ENCODE measurements around the gene MAN2B2.

Gene MAN2B2

DNA sequence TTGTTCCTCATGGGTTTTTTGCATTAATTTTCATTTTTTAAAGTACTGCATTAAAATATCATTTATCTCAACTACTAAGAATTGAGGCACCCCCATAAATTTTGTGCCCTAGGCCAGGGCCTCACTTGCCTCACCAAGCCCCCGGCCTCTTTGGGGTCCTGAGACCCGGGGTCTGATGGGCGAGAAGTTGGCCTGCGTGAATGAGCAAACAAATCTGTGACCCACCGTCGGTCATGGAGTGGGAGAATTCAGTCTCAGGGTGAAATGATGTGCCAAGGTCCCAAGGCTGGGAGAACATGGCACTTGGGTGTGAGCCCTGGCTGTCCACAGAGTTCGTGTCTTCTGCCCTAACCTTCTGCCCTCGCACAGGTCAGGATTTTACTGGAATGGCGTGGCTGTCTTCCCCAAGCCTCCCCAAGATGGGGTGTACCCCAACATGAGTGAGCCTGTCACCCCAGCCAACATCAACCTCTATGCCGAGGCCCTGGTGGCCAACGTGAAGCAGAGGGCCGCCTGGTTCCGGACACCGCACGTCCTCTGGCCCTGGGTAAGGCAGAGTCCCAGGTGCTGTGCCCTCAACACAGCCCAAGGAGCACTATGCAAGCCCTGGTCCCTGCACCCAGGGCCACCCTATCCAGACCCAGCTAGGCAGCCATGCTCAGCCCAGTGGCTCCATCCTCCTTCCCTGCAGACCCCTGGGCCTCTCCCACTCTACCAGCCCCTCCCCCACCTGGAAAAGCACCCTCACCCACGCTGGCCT is 18.0 kb downstream of the MAN2B2 start:
- no peak overlapping the region for H3K4me3 ChIP-seq (ENCODE audit: low read depth, low read length)

- no peak overlapping the region for H3K4me3 ChIP-seq (ENCODE audit: low read depth, low read length)
Observed at GRCh38 chr4:6594341-6594740, 19.4 kb downstream of the MAN2B2 start.

DNA sequence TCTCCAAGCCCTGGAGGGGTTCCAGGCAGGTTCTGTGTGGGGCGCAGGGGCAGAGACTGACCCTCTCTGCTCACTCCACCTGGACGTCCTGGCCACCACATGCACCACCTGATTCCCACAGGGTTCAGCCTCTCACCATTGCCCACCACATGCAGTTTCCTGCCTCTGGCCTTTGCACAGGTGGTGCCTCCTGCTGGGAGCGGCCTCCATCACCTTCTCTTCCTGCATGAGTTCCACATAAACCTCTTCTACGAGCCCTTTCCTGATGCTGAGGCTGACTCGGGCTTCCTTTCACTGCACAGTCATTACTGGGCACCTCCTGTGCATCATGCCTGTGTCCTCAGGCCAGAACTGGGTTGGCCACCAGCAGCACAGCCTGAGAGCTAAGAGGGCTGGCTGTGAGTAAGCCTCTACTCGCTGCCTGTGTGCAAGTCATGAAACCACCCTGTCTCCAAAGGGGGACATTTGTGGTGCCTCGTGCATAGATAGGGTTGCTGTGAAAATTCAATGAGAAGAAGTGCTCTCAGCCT is 19.9 kb downstream of the MAN2B2 start:
- no peak overlapping the region for H3K4me3 ChIP-seq (ENCODE audit: low read depth, low read length)

GRCh38 chr4:6595897-6596537 is 21.0 kb downstream of the MAN2B2 start:
- no peak overlapping the region for H3K4me3 ChIP-seq (ENCODE audit: low read depth, low read length)

GRCh38 chr4:6596948-6597347 is 22.0 kb downstream of the MAN2B2 start:
- H3K4me3 ChIP-seq (ENCODE audit: low read depth, low read length): no peak overlapping the region

DNA sequence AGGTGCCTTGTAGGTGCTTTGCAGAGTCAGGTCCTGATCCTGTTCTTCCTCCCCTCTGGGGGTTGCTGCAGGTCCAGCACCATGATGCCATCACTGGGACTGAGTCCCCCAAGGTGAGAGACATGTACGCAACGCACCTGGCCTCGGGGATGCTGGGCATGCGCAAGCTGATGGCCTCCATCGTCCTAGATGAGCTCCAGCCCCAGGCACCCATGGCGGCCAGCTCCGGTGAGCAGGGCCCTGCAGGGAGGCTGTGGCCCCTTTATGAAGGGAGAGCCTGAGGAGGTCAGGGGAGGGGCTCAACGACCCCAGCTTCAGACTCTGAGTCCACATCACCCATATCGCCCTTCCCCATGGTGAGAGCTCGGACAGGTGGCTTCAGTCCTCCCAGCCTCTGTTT is 23.1 kb downstream of the MAN2B2 start:
- H3K4me3 ChIP-seq (ENCODE audit: low read depth, low read length): no peak overlapping the region

- H3K4me3 ChIP-seq (ENCODE audit: low read depth, low read length): no peak overlapping the region
Observed at GRCh38 chr4:6598641-6599040, 23.7 kb downstream of the MAN2B2 start.

DNA sequence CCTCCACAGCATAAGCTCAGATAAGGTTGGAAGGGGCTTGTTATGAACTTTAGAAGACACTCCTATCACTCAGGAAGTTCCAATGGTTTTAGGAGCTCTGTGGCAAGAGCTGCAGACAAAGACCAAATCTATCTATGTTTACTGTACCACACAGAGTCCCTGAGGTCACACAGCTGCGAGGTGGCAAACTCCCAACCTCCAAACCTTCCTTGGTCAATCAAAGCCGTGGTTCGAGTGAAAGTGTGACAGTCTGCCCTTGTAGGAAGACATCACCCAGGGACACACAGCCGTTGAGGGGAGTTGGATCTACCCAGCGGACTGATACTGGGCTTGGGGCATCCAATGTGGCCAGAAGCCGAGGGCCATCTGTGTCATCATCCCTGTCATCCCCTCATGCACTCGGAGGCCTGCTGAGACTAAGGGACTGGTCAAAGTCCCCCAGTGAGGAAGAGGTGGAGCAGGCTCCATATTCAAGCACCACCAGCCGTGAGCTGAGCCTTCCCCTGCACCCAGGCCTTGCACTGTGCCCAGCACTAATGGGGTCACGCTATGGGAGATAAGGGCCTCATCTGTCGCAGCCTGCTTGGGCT is 26.8 kb downstream of the MAN2B2 start:
- no peak overlapping the region for H3K4me3 ChIP-seq (ENCODE audit: low read depth, low read length)

DNA sequence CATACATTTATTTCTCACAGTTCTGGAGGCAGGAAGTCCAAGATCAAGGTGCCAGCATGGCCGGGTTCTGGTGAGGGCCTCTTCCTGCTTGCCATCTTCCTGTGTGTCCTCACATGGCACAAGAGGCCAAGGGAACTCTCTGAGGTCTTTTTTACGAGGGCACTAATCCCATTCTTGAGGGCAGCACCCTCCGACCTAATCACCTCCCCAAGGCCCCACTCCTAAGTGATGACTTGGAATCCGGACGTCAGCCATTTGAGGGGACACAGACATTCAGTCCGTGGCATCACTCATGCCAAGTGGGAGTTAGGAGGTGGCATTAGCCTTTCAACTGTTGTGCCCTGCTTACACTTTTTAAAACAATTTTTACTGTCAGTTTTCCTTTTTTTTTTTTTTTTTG is 27.3 kb downstream of the MAN2B2 start:
- no peak overlapping the region for H3K4me3 ChIP-seq (ENCODE audit: low read depth, low read length)

GRCh38 chr4:6603128-6603527 is 28.1 kb downstream of the MAN2B2 start:
- no peak overlapping the region for H3K4me3 ChIP-seq (ENCODE audit: low read depth, low read length)

DNA sequence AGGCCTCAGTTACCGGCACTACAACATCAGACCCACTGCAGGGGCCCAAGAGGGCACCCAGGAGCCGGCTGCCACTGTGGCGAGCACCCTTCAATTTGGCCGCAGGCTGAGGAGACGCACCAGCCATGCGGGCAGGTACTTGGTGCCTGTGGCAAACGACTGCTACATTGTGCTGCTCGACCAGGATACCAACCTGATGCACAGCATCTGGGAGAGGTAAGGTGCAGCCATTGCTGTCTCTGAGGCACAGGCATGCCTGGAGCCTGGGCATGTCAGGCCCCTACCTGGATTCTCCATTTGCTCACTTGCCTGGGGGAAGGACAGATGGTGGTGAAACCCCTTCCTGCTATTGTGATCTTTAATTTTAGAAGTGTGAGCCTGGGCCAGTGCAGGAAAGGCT is 30.1 kb downstream of the MAN2B2 start:
- H3K4me3 ChIP-seq (ENCODE audit: low read depth, low read length): no peak overlapping the region

DNA sequence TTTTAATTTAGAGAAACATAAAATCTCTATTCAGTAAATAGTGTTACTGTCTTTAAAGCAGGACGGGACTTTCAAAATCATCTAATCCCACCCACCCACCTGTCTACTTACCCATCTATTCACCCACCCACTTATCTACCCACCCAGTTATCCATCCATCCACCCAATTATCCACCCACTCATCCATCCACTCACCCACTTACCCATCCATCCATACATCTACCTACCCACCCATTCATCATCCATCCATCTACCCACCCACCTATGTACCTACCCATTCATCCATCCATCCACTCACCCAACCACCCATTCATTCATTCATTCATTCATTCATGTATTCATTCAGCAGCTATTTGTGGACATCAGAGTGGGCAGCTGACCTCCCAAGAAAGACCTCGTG is 30.6 kb downstream of the MAN2B2 start:
- no peak overlapping the region for H3K4me3 ChIP-seq (ENCODE audit: low read depth, low read length)

- H3K4me3 ChIP-seq (ENCODE audit: low read depth, low read length): no peak overlapping the region
Observed at GRCh38 chr4:6606465-6607235, 31.7 kb downstream of the MAN2B2 start.

DNA sequence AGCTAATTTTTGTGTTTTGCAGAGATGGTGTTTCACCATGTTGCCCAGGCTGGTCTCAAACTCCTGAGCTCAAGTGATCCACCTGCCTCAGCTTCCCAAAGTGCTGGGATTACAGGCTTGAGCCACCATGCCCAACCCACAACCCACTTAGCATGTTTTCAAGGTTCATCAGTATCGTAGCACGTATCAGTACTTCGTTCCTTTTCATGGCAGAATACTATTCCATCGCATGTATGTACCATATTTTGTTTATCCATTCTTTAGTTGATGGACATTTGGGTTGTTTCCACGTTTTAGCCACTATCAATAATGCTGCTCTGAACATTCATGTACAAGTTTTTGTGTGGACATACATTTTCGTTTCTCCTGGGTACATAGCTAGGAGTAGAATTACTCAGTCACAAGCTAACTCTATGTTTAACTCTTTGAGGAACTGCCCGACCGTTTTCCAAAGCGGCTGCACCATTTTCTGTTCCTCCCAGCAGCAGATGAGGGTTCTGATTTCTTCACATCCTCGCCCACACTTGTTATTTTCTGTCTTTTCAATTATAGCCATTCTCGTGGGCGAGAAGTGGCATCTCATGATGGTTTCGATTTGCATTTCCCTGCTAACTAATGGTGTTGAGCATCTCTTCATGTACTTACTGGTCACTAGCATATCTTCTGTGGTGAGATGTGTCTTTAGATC is 32.5 kb downstream of the MAN2B2 start:
- no peak overlapping the region for H3K4me3 ChIP-seq (ENCODE audit: low read depth, low read length)

DNA sequence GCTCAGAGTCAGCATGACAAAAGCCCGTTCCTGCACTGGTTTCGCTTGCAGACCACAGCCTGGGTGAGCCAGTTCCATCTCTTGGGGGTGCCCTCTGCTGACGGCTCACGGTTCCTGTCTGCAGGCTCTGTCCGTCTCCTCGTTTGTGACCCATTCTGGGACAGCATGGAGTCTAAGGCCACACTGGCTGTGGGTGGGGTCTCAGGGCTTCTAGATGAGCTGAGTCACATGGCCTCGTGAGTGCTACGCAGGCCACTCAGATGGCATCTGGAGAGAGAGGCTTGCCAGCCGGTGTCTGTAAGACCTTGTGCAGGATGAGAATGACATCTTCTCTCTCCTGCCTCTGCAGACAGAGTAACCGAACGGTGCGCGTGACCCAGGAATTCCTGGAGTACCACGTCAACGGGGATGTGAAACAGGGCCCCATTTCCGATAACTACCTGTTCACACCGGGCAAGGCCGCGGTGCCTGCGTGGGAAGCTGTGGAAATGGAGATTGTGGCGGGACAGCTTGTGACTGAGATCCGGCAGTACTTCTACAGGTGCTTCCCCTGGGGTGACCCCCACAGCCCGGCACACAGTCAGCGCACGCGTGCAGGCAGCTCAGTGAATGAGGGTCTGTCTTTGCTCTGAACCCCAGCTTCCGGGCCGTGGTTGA is 33.9 kb downstream of the MAN2B2 start:
- no peak overlapping the region for H3K4me3 ChIP-seq (ENCODE audit: low read depth, low read length)

- H3K4me3 ChIP-seq (ENCODE audit: low read depth, low read length): no peak overlapping the region
Observed at GRCh38 chr4:6609415-6610079, 34.6 kb downstream of the MAN2B2 start.

DNA sequence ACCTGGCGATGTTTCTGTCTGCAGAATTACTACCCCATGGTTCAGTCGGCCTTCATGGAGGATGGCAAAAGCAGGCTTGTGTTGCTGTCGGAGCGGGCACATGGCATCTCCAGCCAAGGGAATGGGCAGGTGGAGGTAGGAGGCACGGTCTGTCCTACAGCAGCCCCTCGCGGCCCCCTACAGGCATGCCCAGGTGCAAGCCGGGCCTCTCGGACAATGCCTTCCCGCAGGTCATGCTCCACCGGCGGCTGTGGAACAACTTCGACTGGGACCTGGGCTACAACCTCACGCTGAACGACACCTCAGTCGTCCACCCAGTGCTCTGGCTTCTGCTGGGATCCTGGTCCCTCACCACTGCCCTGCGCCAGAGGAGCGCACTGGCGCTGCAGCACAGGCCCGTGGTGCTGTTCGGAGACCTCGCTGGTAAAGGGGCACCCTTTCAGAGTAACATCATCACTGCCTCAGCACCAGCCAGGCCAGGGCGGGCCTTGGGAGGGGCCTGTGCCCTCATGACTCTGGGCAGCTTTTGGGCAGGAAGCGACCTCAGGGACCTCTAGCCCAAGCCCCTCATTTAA is 36.0 kb downstream of the MAN2B2 start:
- H3K4me3 ChIP-seq (ENCODE audit: low read depth, low read length): no peak overlapping the region

GRCh38 chr4:6612961-6613675 is 38.1 kb downstream of the MAN2B2 start:
- no peak overlapping the region for H3K4me3 ChIP-seq (ENCODE audit: low read depth, low read length)
